Inflammatory macrophage (primary cell): ENCODE measurements around the gene ST6GAL1.
"Not testable (repeated sequence)": the region's sequence is repeated elsewhere in the genome, so short reads cannot be mapped to it uniquely, and the experiment has no call there.

Experiments
- DNase-seq, 2 donors: peaks; one replicate each; pipeline ENCODE4 v3.0.0-alpha.2; 2020 to 2022

The ST6GAL1 gene

DNA sequence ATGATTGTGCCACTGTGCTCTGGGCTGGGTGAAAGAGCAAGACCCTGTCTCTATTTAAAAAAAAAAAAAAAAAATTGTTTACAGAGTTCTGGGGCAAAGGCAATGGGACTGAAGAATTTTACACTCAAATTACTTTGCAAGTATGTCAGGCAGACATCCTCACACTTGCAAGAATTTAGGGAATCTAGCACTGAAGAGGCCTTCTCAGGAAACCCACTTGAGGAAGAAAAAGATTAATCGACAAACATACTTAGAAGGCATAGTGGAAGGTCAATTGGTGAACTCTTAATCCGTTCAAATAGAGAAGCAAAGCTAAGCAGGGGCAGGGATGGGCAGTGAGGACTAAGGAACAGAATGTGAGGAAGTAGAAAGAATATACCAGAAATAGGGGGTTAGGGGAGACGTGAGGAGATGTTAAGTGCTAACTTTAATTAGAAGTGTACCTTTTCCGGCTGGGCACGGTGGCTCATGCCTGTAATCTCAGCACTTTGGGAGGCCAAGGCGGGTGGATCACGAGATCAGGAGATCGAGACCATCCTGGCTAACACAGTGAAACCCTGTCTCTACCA, 15.0 kb downstream of the ST6GAL1 start:
- DNase-seq = no peak

DNA sequence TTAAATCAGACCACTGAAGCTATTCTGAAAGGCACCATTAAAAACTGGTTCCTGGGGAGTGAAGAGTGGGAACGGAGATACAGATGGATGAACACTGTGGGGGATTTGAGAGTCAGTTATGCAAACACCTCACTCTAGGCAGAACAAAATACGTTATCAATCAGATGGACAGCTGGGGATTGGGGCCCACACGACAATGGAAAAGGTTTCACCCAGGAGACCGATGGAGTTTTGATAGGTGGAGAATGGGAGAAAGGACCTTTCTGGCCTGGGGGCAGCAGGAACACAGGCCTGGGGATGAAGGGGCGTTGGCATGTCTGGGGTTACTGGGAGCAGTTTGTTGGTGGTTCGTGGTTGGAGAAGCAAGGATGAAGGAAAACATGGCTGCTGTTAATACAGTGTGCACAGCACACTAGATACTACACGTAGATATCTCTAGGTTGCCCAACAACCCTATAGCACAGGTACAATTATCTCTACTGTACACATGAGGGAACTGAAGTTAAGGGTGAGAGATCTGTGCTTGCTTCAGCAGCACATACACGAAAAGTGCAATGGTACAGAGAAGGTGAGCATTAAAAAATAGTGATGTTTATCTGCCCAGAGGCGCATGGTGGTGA, 16.5 kb downstream of the ST6GAL1 start:
- DNase-seq = no peak

DNA sequence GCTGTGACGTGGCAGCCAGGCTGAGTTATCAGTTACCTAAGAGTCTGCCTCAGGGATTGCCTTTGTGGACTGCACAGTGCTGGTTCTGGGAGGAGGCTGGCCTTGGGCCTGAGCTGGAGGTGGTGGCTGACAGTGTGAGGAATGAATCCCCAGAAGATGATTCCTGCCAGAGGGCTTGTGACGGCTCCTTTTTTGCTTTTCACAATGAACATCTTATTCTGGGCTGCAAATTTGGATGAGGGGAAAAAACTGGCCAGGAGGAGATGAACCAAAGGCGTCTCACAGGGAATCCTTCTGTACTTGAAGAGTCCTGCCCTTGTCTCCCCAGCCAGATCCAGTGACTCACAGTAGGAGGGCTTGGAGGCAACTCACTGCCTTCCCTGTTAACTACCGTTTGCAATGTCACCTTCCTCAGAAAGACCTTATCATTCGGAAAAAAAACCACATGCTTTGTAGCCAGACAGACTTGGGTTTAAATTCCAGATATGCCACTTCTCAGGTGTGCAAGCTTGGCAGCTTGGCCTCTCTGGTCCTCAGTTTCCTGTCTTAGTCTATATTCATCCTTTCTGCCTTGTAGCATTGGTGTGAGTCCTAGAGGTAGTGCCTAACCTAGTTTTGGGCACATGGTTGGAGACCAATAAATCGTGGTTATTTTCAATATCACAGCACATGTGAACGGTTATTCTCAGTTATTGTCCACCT, 19.1 kb downstream of the ST6GAL1 start:
- no peak for DNase-seq

DNA sequence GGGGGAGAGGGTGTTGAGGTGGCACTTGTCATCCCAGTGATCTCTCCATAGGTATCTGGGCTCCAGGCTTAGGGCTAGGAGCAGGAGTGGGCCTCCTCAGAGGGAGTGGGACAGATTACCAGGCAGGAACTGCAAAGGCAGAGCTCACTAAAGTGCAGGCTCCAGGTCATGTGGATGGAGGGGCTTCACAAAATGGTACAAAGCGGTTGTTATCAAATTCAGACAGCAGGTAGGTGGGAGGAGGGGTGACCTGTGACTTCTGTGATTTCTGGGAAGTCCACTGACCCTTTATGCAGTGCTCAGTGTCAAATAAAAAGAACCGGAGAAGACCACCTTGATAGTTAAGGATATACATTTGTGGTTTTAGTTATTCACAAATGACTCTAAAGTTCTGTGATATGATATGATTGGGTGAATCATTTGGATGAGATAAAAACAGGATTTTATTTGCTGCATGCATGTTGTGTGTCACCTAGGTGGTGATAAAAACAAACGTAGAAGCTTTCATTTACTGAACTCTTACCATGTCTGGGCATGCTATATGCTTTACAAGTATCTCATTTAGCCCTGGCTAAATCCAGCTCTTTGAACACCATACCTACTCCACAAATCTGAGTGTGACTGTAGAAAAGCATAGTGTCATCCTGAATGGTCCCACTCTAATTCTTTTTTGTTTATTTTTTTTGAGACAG, 20.2 kb downstream of the ST6GAL1 start:
- no peak for DNase-seq

DNA sequence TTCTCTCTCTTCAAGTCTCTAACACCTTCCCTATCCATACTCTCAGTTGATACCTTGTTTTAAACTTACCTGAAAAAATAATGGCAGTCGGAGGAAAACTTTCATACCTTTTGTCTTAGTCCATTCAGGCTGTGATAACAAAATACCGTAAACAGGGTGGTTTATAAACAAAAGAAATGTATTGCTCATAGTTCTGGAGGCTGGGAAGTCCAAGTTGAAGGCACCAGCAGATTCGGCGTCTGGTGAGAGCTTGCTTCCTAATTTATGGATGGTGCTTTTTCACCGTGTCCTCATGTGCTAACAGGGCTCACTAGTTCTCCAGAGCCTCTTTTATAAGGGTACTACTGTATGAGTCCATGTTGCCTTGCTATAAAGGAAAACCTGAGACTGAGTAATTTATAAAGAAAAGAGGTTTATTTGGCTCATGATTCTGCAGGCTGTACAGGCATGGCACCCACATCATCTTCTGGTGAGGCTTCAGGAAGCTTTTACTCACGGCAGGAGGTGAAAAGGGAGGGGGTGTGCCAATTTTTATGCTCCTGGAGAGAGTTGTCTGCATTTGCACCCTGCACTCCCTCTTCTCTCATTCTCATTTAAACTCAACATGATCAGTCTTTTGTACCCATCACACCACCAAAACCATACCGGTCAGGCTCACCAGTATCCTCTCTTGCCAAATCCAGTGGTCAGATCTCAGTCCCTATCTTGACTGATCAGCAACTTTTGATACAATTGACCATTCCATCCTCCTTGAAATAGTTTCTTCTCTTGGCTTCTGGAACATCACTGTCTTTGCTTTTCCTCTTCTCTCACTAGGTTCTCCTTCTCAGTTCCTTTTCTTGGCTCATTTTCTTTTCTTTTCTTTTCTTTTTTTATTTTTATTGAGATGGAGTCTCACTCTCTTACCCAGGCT, 21.6 kb downstream of the ST6GAL1 start:
- no peak for DNase-seq

DNA sequence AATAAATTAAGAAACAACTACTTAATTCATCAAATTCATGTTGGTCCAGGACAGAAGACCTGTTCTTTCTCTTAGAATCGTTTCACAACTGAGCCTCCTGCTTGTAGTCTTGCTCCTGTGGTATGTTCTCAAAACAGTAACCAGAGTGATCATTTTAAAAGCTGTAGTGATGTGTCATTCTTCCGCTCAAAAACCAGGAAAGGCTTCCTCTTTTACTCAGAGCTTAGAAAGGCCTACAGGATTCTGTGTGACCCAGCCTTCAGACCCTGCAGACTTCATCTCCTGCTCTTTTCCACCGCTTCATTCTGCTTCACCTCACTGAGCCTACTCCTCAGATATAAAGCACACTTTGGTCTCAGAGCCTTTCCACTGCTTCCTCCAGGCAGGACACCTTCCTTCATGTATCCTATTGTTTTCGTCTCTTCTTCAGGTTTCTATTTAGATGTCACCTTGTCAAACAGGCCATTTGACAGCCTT, 22.7 kb downstream of the ST6GAL1 start:
- peak; percentile 71 to 82 for DNase-seq

DNA sequence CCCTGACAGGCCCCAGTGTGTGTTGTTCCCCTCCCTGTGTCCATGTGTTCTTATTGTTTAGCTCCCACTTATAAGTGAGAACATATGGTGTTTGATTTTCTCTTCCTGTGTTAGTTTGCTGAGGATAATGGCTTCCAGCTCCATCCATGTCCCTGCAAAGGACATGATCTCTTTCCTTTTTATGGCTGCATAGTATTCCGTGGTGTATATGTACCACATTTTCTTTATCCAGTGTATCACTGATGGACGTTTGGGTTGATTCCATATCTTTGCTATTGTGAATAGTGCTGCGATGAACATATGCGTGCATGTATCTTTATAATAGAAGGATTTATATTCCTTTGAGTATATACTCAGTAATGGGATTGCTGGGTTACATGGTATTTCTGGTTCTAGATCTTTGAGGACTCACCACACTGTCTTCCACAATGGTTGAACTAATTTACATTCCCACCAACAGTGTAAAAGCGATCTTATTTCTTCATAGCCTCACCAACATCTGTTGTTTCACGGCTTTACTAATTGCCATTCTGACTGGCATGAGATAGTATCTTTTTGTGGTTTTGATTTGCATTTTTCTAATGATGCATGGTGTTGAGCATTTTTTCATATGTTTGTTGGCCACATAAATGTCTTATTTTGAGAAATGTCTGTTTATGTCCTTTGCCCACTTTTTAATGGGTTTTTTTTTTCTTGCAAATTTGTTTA, 23.8 kb downstream of the ST6GAL1 start:
- not testable (repeated sequence) for DNase-seq

DNA sequence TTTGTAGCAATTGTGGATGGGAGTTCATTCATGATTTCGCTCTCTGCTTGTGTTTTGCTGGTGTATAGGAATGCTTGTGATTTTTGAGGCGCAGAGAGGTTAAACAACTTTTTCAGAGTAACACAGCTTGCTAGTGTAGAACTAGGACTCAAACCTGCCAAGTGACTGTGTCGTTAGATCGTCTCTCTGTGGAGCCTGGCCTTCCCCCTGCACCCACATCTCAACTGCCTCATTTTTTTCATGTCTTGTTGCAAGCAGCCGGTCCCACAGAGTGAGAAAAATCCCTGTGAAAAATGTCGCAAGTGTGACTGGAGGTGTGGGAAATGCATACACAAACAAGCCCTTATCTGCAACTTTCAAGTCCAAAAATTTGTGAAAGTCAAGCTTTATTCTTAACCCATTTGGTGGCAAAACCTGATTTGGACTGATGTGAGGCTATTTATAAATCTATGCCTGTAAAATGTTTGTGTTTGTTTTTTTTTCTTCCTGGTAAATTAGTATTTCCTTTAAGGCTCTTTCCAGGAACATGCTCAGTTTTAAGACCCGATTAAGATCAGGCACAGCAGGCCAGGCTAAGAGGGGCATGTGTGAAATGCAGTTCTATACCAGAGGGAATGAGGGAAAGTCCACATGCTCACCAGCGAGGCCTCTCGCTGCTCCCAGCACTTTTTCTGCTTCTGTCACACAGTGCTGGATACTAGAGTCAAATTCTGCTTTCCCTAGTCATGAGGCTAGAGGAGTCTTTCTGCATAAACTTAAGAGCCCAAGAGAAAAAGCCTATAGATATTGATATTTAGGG, 25.8 kb downstream of the ST6GAL1 start:
- DNase-seq = peak in 1 of 2 donors; percentile 44

DNA sequence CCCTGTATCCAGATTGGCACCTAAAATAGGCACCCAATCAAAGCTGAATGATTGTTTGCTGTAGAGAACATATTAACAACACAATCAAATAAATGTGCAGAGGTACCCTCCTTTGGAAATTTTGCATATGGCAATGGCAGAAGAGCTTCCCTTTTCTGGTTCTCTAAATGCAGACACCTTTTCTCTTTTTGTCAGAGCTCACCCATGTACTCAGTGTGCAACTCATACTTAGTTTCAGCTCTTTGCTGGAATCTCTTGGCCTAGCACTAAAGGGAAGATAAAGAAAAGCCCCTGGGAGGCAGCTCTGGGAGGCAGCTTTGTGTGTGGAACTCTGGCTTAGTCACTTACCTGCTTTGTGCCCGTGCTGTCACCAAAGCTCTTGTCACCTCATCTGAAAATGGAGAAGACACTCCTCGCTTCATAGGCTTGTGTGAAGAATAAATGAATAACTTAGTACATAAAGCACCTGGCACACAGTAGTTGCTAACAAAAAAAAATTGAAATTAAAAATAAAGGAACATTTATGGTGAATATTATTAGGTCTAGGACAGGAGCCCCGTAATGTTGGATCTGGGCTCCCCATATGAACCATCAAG, 28.8 kb downstream of the ST6GAL1 start:
- DNase-seq = no peak

DNA sequence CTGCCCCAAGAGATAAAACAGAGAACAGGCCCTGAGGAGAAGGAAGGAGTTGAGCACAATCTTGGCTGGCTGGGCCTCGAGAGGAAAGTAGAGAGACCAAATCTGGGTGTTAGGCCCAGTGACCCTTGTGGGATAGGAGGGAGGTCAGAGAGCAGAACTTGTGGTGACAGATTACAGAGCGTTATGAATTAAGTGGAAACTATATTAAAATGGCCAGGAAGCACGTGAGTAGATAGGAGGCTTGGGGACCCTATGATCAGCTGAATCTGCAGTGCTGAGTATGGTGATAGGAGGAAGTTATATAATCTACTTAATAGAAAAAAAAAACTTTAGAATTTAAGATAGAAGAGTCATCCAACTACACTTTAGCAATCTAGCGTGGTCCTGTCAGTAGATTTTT, 30.0 kb downstream of the ST6GAL1 start:
- no peak for DNase-seq

DNA sequence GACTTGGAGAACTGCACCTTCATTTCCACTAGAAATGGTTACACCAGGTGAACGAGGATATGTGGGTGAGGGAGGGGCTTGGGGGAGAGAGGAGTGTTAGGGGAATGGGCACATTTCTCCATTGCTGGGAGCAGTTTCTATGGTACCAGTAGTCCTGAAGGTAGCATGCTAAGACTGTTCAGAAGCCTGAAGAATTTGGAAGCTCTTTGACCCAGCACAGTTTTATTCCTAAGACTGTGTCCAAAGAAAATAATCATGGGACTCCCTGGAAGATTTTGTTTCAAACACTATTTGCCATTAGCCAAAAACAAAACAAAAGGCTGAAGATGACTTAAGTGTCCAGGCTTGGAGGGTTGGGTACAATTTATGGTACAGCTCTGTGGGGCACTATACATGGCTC, 32.1 kb downstream of the ST6GAL1 start:
- DNase-seq = no peak

DNA sequence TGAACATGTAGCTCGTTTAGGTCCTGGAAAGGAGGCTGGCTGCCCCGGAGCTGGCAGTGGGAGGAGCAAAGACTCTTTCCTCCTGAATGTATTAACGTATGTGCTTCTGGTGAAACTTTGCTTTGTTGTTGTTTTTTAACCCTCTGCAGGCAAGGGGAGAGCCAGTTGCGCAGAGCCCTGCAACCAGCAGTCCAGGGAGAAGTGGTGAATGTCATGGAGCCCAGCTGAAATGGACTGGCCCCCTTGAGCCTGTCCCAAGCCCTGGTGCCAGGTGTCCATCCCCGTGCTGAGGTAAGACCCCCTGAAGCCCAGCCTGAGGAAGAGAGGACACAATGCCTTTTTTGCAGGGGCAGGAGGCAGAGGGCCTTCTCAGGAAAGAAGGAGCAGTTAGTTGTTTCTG, 33.3 kb downstream of the ST6GAL1 start:
- DNase-seq = no peak

DNA sequence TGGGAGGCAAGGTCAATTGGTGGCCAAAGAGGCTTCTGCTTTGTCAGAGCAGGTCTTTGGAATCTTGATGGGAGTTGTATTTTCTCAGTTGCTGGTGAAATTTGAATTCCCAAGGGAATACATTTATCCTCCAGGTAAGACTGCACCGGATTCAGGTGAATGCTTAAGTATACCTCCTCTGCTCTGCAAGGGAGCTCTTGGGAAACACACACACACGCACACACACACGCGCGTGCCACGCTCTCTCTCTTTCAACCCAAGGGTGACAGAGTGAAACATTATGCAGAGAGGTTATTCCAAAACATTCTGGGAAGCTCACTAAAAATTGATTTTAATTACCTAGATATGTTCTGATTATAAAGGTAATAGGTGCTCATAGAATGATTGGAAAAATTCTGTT, 33.7 kb downstream of the ST6GAL1 start:
- no peak for DNase-seq

DNA sequence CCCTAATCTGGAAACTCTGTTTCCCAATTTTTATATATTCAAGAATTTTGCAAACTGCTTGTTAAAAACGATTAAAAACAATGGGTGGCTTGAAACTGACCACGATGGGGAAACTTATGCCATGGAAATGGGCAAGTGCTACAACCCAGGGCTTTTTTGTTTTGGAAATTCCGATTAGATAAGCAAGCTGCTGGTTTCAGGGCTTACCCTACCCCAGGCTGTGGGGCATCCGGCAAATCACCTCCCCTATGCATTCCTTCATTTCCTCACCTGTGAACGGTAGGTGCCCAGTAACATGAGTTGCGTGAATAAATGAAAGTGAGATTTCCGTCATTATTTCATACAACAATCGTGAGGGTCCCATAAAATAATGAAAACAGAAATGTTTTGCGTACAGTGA, 34.3 kb downstream of the ST6GAL1 start:
- DNase-seq = no peak

DNA sequence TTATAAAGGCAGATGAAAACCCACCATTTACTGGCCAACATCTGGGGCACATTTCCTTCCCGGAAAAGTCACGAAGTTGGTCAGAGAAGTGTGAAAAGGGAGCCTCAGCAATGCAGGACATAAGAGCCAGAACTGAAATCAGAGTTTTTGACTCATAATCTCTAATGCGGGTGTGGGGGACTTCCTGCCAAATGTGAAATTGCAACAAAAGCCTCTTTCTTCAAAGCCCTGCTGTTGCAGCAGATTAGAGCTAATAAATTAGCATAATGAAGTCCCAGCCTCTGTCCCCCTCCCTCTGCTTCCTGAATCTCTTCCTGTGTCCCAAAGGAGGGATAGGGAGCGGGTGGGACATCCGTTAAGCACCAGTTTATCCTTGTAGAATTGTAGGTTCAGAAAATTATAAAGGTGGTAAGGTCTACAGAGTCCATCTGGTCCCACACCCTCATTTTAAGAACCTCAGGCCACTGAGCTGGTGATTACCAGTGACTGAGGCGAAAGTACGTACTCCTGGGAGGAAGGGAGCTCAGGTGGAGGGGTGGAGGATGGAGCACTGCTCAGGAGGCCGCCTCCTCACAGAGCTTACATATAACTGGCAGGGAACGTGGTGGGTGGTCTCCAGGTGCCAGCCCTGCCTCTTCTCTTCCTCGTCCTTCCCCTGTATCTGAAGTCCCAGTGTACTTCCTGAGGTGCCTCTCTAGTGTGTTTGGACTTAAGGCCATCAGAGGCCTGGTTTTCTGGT, 35.0 kb downstream of the ST6GAL1 start:
- DNase-seq = no peak

DNA sequence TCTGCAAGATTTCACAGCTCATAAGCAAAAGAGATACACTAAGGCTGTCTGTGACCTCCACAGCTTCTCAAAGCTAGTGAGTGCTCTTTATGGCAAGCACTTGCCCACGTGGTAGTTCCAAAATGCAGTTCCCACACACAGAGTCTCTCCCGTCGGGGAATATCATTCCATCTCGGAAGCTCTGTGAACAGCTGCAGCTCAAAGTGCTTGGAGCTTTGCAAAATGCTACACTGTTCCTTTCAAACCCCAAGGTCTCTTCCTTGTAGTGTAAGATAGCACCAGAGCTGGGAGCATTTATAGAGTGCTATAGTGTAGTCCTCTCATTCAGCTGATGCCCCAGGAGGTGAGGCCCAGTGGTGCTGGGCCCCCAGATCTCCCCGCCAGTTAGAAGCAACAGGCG, 36.1 kb downstream of the ST6GAL1 start:
- DNase-seq = no peak

DNA sequence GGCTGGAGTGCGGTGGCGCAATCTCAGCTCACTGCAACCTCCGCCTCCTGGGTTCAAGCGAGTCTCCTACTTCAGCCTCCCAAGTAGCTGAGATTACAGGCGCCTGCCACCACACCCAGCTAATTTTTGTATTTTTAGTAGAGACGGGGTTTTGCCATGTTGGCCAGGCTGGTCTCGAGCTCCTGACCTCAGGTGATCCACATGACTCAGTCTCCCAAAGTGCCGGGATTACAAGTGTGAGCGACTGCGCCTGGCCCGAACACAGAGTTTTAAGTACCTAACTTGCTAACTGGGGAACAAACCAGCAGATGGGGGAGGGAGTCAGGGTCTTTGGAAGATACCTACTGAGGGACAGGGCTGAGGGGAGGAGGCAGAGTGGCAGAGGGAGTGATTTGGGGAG, 36.9 kb downstream of the ST6GAL1 start:
- DNase-seq = not testable (repeated sequence)

DNA sequence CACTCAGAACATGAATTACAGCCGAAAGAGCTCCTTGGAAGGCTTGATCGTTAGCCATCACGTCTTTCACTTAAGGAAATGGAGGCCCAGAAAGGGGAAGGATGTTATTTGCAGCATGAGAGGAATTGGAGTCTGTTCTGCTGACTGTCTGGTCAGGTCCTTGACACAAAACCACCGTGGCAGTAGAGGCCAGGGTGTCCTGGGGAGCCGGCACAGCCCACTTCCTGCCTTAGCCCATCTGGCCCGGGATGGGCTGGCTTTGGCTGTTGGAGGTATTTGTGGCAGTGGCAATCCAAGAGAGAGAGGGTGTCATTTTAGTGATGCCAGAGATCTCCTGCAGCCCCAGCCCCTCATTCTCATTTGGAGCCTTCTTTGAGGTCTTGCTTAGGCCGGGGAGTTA, 37.4 kb downstream of the ST6GAL1 start:
- DNase-seq = peak in 1 of 2 donors; percentile 23

DNA sequence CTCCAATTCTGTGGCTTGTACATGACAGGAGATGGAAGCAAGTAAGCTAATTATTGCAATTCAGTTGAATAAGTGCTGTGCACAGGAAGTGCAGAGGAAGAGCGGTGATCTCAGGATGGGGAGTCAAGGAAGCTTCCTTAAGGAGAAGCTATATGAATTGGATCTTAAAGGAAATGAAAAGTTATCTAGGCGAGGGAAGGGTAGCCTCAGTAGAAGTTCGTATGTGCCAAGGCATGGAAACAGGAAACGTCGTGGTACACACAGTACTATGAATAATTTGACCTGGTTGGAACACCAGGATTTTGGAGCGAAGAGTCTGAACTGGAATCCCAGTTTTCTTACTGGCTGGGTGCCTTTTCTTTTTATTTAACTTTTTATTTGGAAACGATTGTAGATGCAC, 39.3 kb downstream of the ST6GAL1 start:
- no peak for DNase-seq

DNA sequence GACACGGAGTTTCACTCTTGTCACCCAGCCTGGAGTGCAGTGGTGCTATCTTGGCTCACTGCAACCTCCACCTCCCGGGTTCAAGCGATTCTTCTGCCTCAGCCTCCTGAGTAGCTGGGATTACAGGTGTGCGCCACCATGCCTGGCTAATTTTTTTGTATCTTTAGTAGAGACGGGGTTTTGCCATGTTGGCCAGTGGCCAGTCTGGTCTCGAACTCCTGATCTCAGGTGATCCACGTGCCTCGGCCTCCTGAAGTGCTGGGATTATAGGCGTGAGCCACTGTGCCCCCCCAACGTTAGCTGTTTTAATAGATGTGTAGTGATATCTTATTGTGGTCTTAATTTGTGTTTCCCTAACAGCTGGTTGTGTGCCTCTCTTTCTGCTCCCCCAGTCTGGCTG, 40.8 kb downstream of the ST6GAL1 start:
- not testable (repeated sequence) for DNase-seq
